T-cell (primary cell): ENCODE measurements around the gene FAM53C. TPM values are rescaled to one million over a fixed set of nuclear protein-coding genes. Genes with fewer than 3 reads are reported as not detected.

Source experiments
- ATAC-seq, 4 experiments: fragments of 200-7000 bp in 3 of 4; fragments of 150-1000 bp in 1 of 4; cut with Tn5 transposase; replicated peaks in 1 of 4; 1 replicate in 3 of 4; 2 replicates in 1 of 4; pipeline ENCODE4 v1.10.0; 2021; ENCODE audit warnings: moderate library complexity in 3 of 4, mild to moderate bottlenecking in 2 of 4, moderate number of reproducible peaks in 1 of 4
- CTCF ChIA-PET, 2 donors: fragments of 300-600 bp; sonication (Branson Sonifier 250); formaldehyde crosslinking; loops; one replicate each; lab custom pipeline; 2022; ENCODE audit warnings: antibody characterized with exemption in 2 of 2; lab: Charles Lee
- POLR2A ChIA-PET, 2 donors: fragments of 300-600 bp; sonication (Branson Sonifier 250); formaldehyde crosslinking; loops; one replicate each; lab custom pipeline; 2022; ENCODE audit warnings: antibody characterized with exemption in 2 of 2; lab: Charles Lee
- DNase-seq, 35 experiments: peaks; one replicate each; pipeline versions ENCODE4 v3.0.0 to v3.0.0-alpha.2; 2013 to 2023
- H3K27ac ChIP-seq: one replicate; pipeline ENCODE4 v1.5.1; 2013; ENCODE audit warnings: low read length
- H3K27me3 ChIP-seq, 2 experiments: replicated peaks in 1 of 2; 1 replicate in 1 of 2; 2 replicates in 1 of 2; pipeline versions ENCODE4 v1.6.1 to v1.7.0; 2013; ENCODE audit warnings: low read length in 1 of 2, mixed read lengths in 1 of 2; ENCODE audit not compliant: control insufficient read depth in 2 of 2, insufficient read depth in 2 of 2; ENCODE audit errors: extremely low read depth in 1 of 2
- H3K36me3 ChIP-seq, 2 donors: 1 replicate in 1 of 2; 2 replicates in 1 of 2; pipeline versions ENCODE4 v1.6.1 to v1.7.0; 2013; ENCODE audit warnings: low read length in 1 of 2; ENCODE audit not compliant: control insufficient read depth in 2 of 2, insufficient read depth in 1 of 2; ENCODE audit errors: extremely low read depth in 1 of 2
- H3K4me1 ChIP-seq, 2 experiments: 1 replicate in 1 of 2; 2 replicates in 1 of 2; pipeline versions ENCODE4 v1.6.1 to v1.7.0; 2013; ENCODE audit warnings: low read length in 2 of 2, mixed read lengths in 1 of 2; ENCODE audit not compliant: insufficient read depth in 2 of 2, control insufficient read depth in 1 of 2; ENCODE audit errors: extremely low read depth in 1 of 2
- H3K4me3 ChIP-seq, 2 donors: 1 replicate in 1 of 2; 2 replicates in 1 of 2; pipeline versions ENCODE4 v1.5.1 to v1.7.0; 2013; ENCODE audit warnings: mild to moderate bottlenecking in 2 of 2, low read length in 1 of 2, moderate library complexity in 1 of 2; ENCODE audit not compliant: control insufficient read depth in 1 of 2; ENCODE audit errors: extremely low read depth in 1 of 2
- H3K9me3 ChIP-seq: 2 replicates; pipeline ENCODE4 v1.7.0; 2013
- H3K27ac Mint-ChIP-seq, 2 donors: one replicate each; pipeline ENCODE4 v1.8.0; 2020 to 2021; ENCODE audit warnings: mild to moderate bottlenecking in 2 of 2, mixed read lengths in 2 of 2
- H3K27me3 Mint-ChIP-seq, 2 donors: one replicate each; pipeline ENCODE4 v1.8.0; 2021 to 2022; ENCODE audit warnings: mixed read lengths in 2 of 2
- H3K36me3 Mint-ChIP-seq: one replicate; pipeline ENCODE4 v1.8.0; 2021; ENCODE audit warnings: mixed read lengths
- H3K4me1 Mint-ChIP-seq, 3 donors: one replicate each; pipeline ENCODE4 v1.8.0; 2020 to 2022; ENCODE audit warnings: mixed read lengths in 3 of 3, mild to moderate bottlenecking in 1 of 3
- H3K4me3 Mint-ChIP-seq, 3 donors: one replicate each; pipeline ENCODE4 v1.8.0; 2020 to 2022; ENCODE audit warnings: mild to moderate bottlenecking in 3 of 3, mixed read lengths in 3 of 3, moderate library complexity in 3 of 3
- H3K9me3 Mint-ChIP-seq, 3 donors: one replicate each; pipeline ENCODE4 v1.8.0; 2020 to 2022; ENCODE audit warnings: mixed read lengths in 3 of 3
- WGBS: methylation state at CpG from one replicate; pipeline ENCODE4 v1.1.5; 2013; ENCODE audit warnings: missing lambda C conversion rate; ENCODE audit not compliant: insufficient coverage; 5-methylcytosine and 5-hydroxymethylcytosine counted together
- total RNA-seq, 35 experiments: library from RNA in 6 of 35; stranded (reverse) in 6 of 35; fragments of 120-200 nt in 1 of 35; gene quantifications; one replicate each; pipeline versions ENCODE4 v1.2.1 to v1.2.4 and lab custom pipeline; 2013 to 2026

FAM53C gene
- total RNA-seq, 5 donors from 2014 or later (not counting 1 experiment from before 2014, with no cell fraction given): 22.2 to 58.3 (median 25.5) TPM

DNA sequence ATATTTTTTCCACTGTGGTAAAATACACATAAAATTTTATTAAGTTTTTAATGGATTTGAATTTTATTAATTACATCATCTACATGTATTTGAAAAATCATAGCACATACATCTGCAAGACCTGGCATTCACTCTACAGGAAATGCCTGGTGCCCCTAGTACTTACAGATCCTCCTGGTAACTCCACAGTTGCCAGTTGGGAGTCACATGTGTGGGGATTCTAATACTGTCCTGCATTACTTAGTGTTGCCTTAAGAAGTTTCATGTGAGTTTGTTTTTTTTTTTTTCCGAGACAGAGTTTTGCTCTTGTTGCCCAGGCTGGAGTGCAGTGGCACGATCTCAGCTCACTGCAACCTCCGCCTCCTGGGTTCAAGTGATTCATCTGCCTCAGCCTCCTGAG is 32.5 kb downstream of the FAM53C start:
- no peaks in the 10 kb centered on the region for H3K9me3 Mint-ChIP-seq
- ATAC-seq: no peak
- POLR2A ChIA-PET: interaction anchor here in 1 of 2 donors (1.4 kb wide), 1 partner anchor 17 kb away, joined by 4 read pairs; no protein-coding TSS in a partner anchor
- Histone ChIP-seq H3K4me3 (no peak overlapping the region), H3K4me1 (peaks cover 3 to 4% of the 10 kb centered on the region in 2 experiments), H3K36me3 (peaks cover 6 to 21% of the 10 kb centered on the region in 2 donors), H3K27ac (no peak overlapping the region), H3K9me3 (no peaks in the 10 kb centered on the region), H3K27me3 (no peaks in the 10 kb centered on the region)
- no peak overlapping the region for H3K4me3 Mint-ChIP-seq
- peaks cover 11% of the 10 kb centered on the region for H3K36me3 Mint-ChIP-seq
- no CpG with 5 or more reads among the region's 3 CpGs for WGBS
- H3K4me1 Mint-ChIP-seq: peaks cover 45 to 51% (median 48%) of the 10 kb centered on the region in 3 donors
- CTCF ChIA-PET: interaction anchor here (0.6 to 4.7 kb wide), 3 partner anchors 17 to 1722 kb away, joined by 5 to 32 read pairs (median 5); partner anchors contain the start of gene KDM3B (in 2 of the 2)
- DNase-seq: no peak
- H3K27me3 Mint-ChIP-seq: no peaks in the 10 kb centered on the region
- H3K27ac Mint-ChIP-seq: no peak overlapping the region

DNA sequence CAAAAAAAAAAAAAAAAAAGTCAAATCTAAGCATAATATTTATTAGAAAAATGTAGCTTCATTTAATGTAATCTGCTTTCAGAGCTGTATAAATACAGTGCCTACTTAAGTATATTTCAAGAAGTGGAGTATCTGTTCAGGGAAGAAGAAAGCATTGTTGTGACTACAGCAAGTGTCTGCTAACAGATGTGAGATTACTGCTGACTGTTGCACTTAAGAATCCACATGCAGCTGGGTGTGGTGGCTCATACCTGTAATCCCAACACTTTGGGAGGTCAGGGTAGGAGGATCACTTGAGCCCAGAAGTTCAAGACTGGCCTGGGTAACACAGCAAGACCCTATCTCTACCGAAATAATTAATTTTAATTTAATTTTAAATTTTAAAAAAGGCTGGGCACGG is 33.4 kb downstream of the FAM53C start:
- Histone ChIP-seq H3K36me3 (peaks cover 12 to 28% of the 10 kb centered on the region in 2 donors), H3K4me3 (no peak overlapping the region), H3K9me3 (no peaks in the 10 kb centered on the region), H3K27me3 (no peaks in the 10 kb centered on the region), H3K27ac (no peak overlapping the region), H3K4me1 (peaks cover 3 to 4% of the 10 kb centered on the region in 2 experiments)
- Mint-ChIP-seq H3K27ac (no peak overlapping the region), H3K36me3 (peaks cover 11% of the 10 kb centered on the region), H3K4me3 (no peak overlapping the region), H3K4me1 (peaks cover 39 to 44% (median 40%) of the 10 kb centered on the region in 3 donors), H3K27me3 (no peaks in the 10 kb centered on the region), H3K9me3 (no peaks in the 10 kb centered on the region)
- ATAC-seq: no peak
- ChIA-PET CTCF (interaction anchor here (0.6 to 4.7 kb wide), 8 partner anchors 14 to 283 kb away, joined by 3 to 32 read pairs (median 4); partner anchors contain the start of gene KDM3B (in 1 of the 2)), POLR2A (interaction anchor here (0.6 to 0.7 kb wide), 5 partner anchors 20 to 1234 kb away, joined by 3 to 5 read pairs (median 3); no protein-coding TSS in a partner anchor)
- WGBS: 100% methylated on average over 1 of the region's 2 CpGs
- no peak for DNase-seq

DNA sequence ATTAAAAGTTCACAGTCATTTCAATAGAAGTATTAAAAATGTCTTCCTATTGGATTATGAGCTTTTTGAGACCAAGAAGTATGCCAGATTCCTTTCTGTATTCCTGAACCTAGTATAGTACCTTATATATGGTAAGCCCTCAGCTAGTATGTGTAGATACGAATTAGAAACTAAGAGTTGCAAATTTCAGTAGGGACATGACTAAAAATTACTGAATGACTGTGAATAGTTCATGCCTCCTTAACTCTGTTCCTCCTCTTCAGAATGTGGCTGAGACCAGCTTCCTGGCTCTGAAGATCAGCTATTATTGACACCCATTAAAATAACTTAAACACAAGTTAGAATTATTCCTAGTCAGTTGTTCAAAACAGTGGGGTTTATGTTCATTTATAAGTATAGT is 34.2 kb downstream of the FAM53C start:
- Mint-ChIP-seq H3K4me3 (no peak overlapping the region), H3K27me3 (no peaks in the 10 kb centered on the region), H3K4me1 (peaks cover 31 to 37% (median 33%) of the 10 kb centered on the region in 3 donors), H3K27ac (no peak overlapping the region), H3K9me3 (no peaks in the 10 kb centered on the region), H3K36me3 (peaks cover 16% of the 10 kb centered on the region)
- Histone ChIP-seq H3K27ac (no peak overlapping the region), H3K9me3 (no peaks in the 10 kb centered on the region), H3K27me3 (no peaks in the 10 kb centered on the region), H3K4me3 (no peak overlapping the region), H3K36me3 (peaks cover 12 to 35% of the 10 kb centered on the region in 2 donors), H3K4me1 (peaks cover 0 to 3% of the 10 kb centered on the region in 2 experiments)
- POLR2A ChIA-PET: interaction anchor here in 1 of 2 donors (0.5 kb wide), 1 partner anchor 12 kb away, joined by 3 read pairs; no protein-coding TSS in a partner anchor
- CTCF ChIA-PET: interaction anchor here in 1 of 2 donors (0.6 to 4.7 kb wide), 3 partner anchors 19 to 122 kb away, joined by 3 to 32 read pairs (median 5); partner anchors contain the start of genes FAM53C and KDM3B
- no CpG with 5 or more reads among the region's 1 CpG for WGBS
- no peak for DNase-seq
- ATAC-seq: no peak

DNA sequence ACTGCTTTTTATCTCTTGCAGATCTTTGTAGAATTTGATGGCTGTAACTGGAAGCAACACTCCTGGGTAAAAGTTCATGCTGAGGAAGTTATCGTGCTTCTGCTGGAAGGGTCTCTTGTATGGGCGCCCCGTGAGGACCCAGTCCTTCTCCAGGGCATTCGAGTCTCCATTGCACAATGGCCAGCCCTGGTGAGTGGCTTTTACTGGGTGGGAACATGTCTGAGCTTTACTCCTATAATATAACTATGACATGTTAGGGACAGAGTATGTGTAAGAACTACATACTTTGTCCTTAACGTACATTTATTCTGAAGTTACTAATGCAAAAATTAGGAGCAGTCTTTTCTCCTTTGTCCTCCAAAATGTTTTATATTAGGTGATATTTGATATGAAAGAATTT is 34.6 kb downstream of the FAM53C start:
- Histone ChIP-seq H3K27ac (no peak overlapping the region), H3K9me3 (no peaks in the 10 kb centered on the region), H3K4me1 (peaks cover 0 to 3% of the 10 kb centered on the region in 2 experiments), H3K4me3 (no peak overlapping the region), H3K36me3 (peaks cover 12 to 39% of the 10 kb centered on the region in 2 donors), H3K27me3 (no peaks in the 10 kb centered on the region)
- H3K36me3 Mint-ChIP-seq: peaks cover 20% of the 10 kb centered on the region
- ChIA-PET CTCF (interaction anchor here in 1 of 2 donors (0.9 to 4.7 kb wide), 2 partner anchors 20 to 35 kb away, joined by 3 to 32 read pairs; partner anchors contain the start of genes FAM53C and KDM3B), POLR2A (no interaction called here)
- no peak overlapping the region for H3K4me3 Mint-ChIP-seq
- WGBS: no CpG with 5 or more reads among the region's 5 CpGs
- H3K9me3 Mint-ChIP-seq: no peaks in the 10 kb centered on the region
- H3K27me3 Mint-ChIP-seq: no peaks in the 10 kb centered on the region
- peaks cover 31 to 36% (median 33%) of the 10 kb centered on the region in 3 donors for H3K4me1 Mint-ChIP-seq
- DNase-seq (no peak), ATAC-seq (no peak)
- no peak overlapping the region for H3K27ac Mint-ChIP-seq

DNA sequence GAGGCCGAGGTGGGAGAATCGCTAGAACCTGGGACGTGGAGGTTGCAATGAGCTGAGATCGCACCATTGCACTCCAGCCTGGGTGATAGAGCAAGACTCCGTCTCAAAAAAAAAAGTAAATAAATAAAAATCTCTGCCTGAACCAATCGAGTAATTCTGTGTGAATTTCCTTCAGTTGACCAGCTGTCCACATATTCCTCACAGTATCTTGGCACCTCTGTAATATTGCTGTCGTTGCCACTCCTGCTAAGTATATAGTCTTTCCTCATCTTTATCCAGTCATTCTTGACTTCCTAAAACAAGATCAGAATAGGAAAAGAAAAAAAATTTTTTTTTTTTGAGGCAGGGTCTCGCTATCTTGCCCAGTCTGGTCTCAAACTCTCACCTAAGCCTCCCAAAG is 44.3 kb downstream of the FAM53C start:
- 100% methylated on average over 4 of the region's 8 CpGs for WGBS
- no peaks in the 10 kb centered on the region for H3K9me3 ChIP-seq
- H3K4me3 ChIP-seq: no peak overlapping the region
- ChIA-PET CTCF (interaction anchor here in 1 of 2 donors (0.6 kb wide), 1 partner anchor 80 kb away, joined by 8 read pairs; no protein-coding TSS in a partner anchor), POLR2A (interaction anchor here in 1 of 2 donors (0.7 kb wide), 1 partner anchor 1633 kb away, joined by 3 read pairs; no protein-coding TSS in a partner anchor)
- DNase-seq (no peak), ATAC-seq (no peak)
- Mint-ChIP-seq H3K4me3 (no peak overlapping the region), H3K4me1 (no peaks in the 10 kb centered on the region), H3K36me3 (peaks cover 45% of the 10 kb centered on the region), H3K9me3 (no peaks in the 10 kb centered on the region), H3K27ac (no peak overlapping the region), H3K27me3 (no peaks in the 10 kb centered on the region)
- no peaks in the 10 kb centered on the region for H3K4me1 ChIP-seq
- H3K36me3 ChIP-seq: peaks cover 7 to 77% of the 10 kb centered on the region in 2 donors
- no peak overlapping the region for H3K27ac ChIP-seq
- H3K27me3 ChIP-seq: no peaks in the 10 kb centered on the region

DNA sequence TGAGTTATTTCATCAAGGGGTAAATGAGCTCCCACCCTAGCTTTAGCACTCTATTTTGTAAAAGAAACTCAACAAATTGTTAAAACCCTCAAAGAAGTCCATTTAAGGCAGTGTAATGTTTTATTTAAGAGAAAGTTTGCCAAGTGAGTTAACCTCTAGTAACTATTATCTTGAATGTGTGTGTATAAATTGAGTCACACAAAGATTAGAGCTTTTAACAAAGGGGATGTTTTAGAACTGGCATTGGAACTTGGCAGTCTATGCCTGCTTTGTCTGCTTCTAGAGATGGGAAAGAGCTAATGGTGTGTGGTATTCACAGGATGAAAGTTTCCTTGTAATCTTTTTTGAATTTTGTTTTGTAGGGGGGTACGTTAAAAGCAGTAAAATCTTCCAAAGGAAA is 47.6 kb downstream of the FAM53C start:
- Histone ChIP-seq H3K27ac (no peak overlapping the region), H3K27me3 (no peaks in the 10 kb centered on the region), H3K9me3 (no peaks in the 10 kb centered on the region), H3K4me1 (no peaks in the 10 kb centered on the region), H3K36me3 (peaks cover 7 to 55% of the 10 kb centered on the region in 2 donors), H3K4me3 (no peak overlapping the region)
- no peaks in the 10 kb centered on the region for H3K4me1 Mint-ChIP-seq
- H3K27ac Mint-ChIP-seq: no peak overlapping the region
- H3K9me3 Mint-ChIP-seq: no peaks in the 10 kb centered on the region
- DNase-seq (no peak), ATAC-seq (no peak)
- 91% methylated on average over 1 of the region's 1 CpG for WGBS
- ChIA-PET POLR2A (no interaction called here), CTCF (no interaction called here)
- no peak overlapping the region for H3K4me3 Mint-ChIP-seq
- no peaks in the 10 kb centered on the region for H3K27me3 Mint-ChIP-seq
- H3K36me3 Mint-ChIP-seq: peaks cover 40% of the 10 kb centered on the region
